HG02623 (cell line): ENCODE results near the gene TMEM131L.
A peak's percentile ranks its signal among the peaks of the same experiment; 100 is the strongest.
"Not testable (repeated sequence)": the region's sequence is repeated elsewhere in the genome, so short reads cannot be mapped to it uniquely, and the experiment has no call there.

Experiments used
- ATAC-seq: cut with Tn5 transposase; IDR thresholded peaks from one replicate; pipeline ENCODE4 v1.9.1; 2021; ENCODE audit warnings: moderate library complexity; ENCODE audit not compliant: unreplicated experiment

Gene TMEM131L

GRCh38 chr4:153497988-153498967 is 32.1 kb downstream of the TMEM131L start:
- ATAC-seq, result peak; percentile 65

- no peak for ATAC-seq
These were observed 32.8 kb downstream of the TMEM131L start for GRCh38 chr4:153499005-153499404.

- no peak for ATAC-seq
These were observed 35.4 kb downstream of the TMEM131L start for GRCh38 chr4:153501578-153501977.

GRCh38 chr4:153502584-153502983 is 36.4 kb downstream of the TMEM131L start:
- no peak for ATAC-seq

GRCh38 chr4:153506341-153507309 is 40.5 kb downstream of the TMEM131L start:
- ATAC-seq, result no peak

GRCh38 chr4:153507310-153508073 is 41.3 kb downstream of the TMEM131L start:
- no peak for ATAC-seq

GRCh38 chr4:153509212-153509611 is 43.1 kb downstream of the TMEM131L start:
- not testable (repeated sequence) for ATAC-seq

- ATAC-seq, result no peak
These were observed 43.6 kb downstream of the TMEM131L start for GRCh38 chr4:153509724-153510123.

- no peak for ATAC-seq
These were observed 44.3 kb downstream of the TMEM131L start for GRCh38 chr4:153510252-153511001.

- no peak for ATAC-seq
These were observed 44.9 kb downstream of the TMEM131L start for GRCh38 chr4:153511104-153511503.

- ATAC-seq, result no peak
These were observed 46.1 kb downstream of the TMEM131L start for GRCh38 chr4:153512162-153512852.

GRCh38 chr4:153512952-153513500 is 46.9 kb downstream of the TMEM131L start:
- ATAC-seq, result no peak

- no peak for ATAC-seq
These were observed 47.4 kb downstream of the TMEM131L start for GRCh38 chr4:153513596-153513995.

GRCh38 chr4:153514001-153514526 is 47.9 kb downstream of the TMEM131L start:
- ATAC-seq, result no peak

GRCh38 chr4:153514688-153515426 is 48.7 kb downstream of the TMEM131L start:
- ATAC-seq, result no peak

GRCh38 chr4:153517159-153517558 is 51.0 kb downstream of the TMEM131L start:
- ATAC-seq, result no peak

GRCh38 chr4:153518001-153518400 is 51.8 kb downstream of the TMEM131L start:
- ATAC-seq, result no peak
